Naive thymus-derived CD4-positive, alpha-beta T cell (primary cell): ENCODE results near the gene HIC1. TPM values are rescaled to one million over a fixed set of nuclear protein-coding genes. Genes with fewer than 3 reads are reported as not detected.

Experiments
- ATAC-seq: fragments of 150-1000 bp; cut with Tn5 transposase; 2 replicates; pipeline ENCODE4 v1.10.0; 2021; ENCODE audit warnings: mild to moderate bottlenecking, moderate library complexity
- CTCF ChIA-PET: fragments of 350-600 bp; sonication (Branson Sonifier 250); formaldehyde crosslinking; loops from one replicate; lab custom pipeline; 2021; ENCODE audit warnings: antibody characterized with exemption; lab: Charles Lee
- POLR2A ChIA-PET: fragments of 350-600 bp; sonication (Branson Sonifier 250); formaldehyde crosslinking; loops from one replicate; lab custom pipeline; 2021; ENCODE audit warnings: antibody characterized with exemption, inconsistent platforms; lab: Charles Lee
- DNase-seq, 9 donors: peaks; one replicate each; pipeline versions ENCODE4 v3.0.0 to v3.0.0-alpha.2; 2020 to 2022; ENCODE audit warnings: mixed read lengths in 1 of 9
- H3K27ac ChIP-seq: one replicate; pipeline ENCODE4 v1.7.0; 2013; ENCODE audit warnings: mild to moderate bottlenecking, low read depth, low read length, moderate library complexity
- H3K27me3 ChIP-seq, 2 donors: one replicate each; pipeline ENCODE4 v1.7.0; 2013; ENCODE audit warnings: low read length in 2 of 2, mild to moderate bottlenecking in 2 of 2, moderate library complexity in 2 of 2; ENCODE audit not compliant: control insufficient read depth in 2 of 2, insufficient read depth in 2 of 2
- H3K36me3 ChIP-seq, 3 experiments: 1 replicate in 2 of 3; 2 replicates in 1 of 3; pipeline ENCODE4 v1.7.0; 2013; ENCODE audit warnings: low read length in 3 of 3, mild to moderate bottlenecking in 3 of 3, moderate library complexity in 1 of 3; ENCODE audit not compliant: insufficient read depth in 3 of 3, control insufficient read depth in 2 of 3
- H3K4me1 ChIP-seq, 2 donors: one replicate each; pipeline ENCODE4 v1.7.0; 2013; ENCODE audit warnings: low read length in 2 of 2, mild to moderate bottlenecking in 2 of 2, moderate library complexity in 1 of 2; ENCODE audit not compliant: control insufficient read depth in 2 of 2, insufficient read depth in 2 of 2
- H3K4me3 ChIP-seq: 2 replicates; pipeline ENCODE4 v1.7.0; 2013; ENCODE audit warnings: mild to moderate bottlenecking, low read length
- H3K9me3 ChIP-seq, 3 experiments: 1 replicate in 2 of 3; 2 replicates in 1 of 3; pipeline ENCODE4 v1.7.0; 2013; ENCODE audit warnings: low read length in 3 of 3; ENCODE audit not compliant: control insufficient read depth in 2 of 3
- H3K27ac Mint-ChIP-seq, 9 donors: one replicate each; pipeline ENCODE4 v1.8.0; 2020 to 2022; ENCODE audit warnings: mixed read lengths in 9 of 9, mild to moderate bottlenecking in 8 of 9, moderate library complexity in 5 of 9, inconsistent platforms in 2 of 9
- H3K27me3 Mint-ChIP-seq, 5 donors: one replicate each; pipeline ENCODE4 v1.8.0; 2021 to 2022; ENCODE audit warnings: mixed read lengths in 5 of 5, mild to moderate bottlenecking in 1 of 5
- H3K36me3 Mint-ChIP-seq, 5 donors: one replicate each; pipeline ENCODE4 v1.8.0; 2020 to 2022; ENCODE audit warnings: mixed read lengths in 5 of 5, mild to moderate bottlenecking in 3 of 5, inconsistent platforms in 1 of 5
- H3K4me1 Mint-ChIP-seq, 7 donors: one replicate each; pipeline ENCODE4 v1.8.0; 2020 to 2022; ENCODE audit warnings: mixed read lengths in 7 of 7, mild to moderate bottlenecking in 3 of 7, inconsistent platforms in 1 of 7
- H3K4me3 Mint-ChIP-seq, 10 donors: one replicate each; pipeline ENCODE4 v1.8.0; 2020 to 2022; ENCODE audit warnings: mild to moderate bottlenecking in 10 of 10, mixed read lengths in 10 of 10, moderate library complexity in 6 of 10, inconsistent platforms in 2 of 10
- H3K9me3 Mint-ChIP-seq, 11 donors: one replicate each; pipeline ENCODE4 v1.8.0; 2020 to 2022; ENCODE audit warnings: mixed read lengths in 11 of 11, mild to moderate bottlenecking in 4 of 11, inconsistent platforms in 1 of 11, moderate library complexity in 1 of 11
- intact Hi-C, 2 donors: fragments of 100-400 bp; cut with micrococcal nuclease; formaldehyde crosslinking; loops; one replicate each; pipeline ENCODE4 v1.15.1; 2023
- polyA plus RNA-seq, 2 donors: library from polyadenylated mRNA; unstranded; fragments of 300-500 nt; fragmentation: Illumina TruSeq; gene quantifications; one replicate each; pipeline ENCODE4 v1.2.3, GENCODE V29; 2021
- total RNA-seq, 6 experiments: library from RNA in 5 of 6; stranded (reverse) in 5 of 6; gene quantifications; 1 replicate in 5 of 6; 2 replicates in 1 of 6; pipeline ENCODE4 v1.2.3 and lab custom pipeline; 2021 to 2026

Gene HIC1
- total and polyA plus RNA-seq, 7 experiments from 2014 or later = 0.56 to 128 (median 1.7) TPM

DNA sequence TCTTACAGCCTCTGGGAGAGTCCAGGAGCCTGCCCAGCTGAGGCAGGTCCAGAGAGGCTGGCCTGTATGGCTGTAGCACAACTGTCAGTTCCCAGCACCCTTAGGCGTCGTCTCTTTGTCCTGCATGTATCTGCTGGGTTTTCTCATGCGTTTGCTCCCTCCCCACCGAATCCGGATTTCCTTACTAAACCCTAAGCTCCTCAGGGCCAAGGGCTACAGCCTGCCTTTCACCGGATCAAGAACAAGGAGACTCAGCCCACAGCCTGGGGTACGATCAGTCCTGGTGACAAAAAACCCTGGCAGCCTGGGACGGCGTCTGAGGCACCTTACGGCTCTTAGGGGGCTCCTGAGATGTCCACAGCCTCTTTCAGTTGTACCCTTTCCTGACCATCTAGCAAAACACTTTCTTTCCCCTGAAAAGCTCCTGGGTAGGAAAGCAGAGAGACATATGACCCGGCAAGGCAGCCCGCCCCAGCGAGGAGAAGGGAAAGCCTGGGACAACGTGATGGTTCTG is 12.2 kb downstream of the HIC1 start:
- Mint-ChIP-seq H3K9me3 (no peaks in the 10 kb centered on the region), H3K4me1 (peaks cover 0 to 91% (median 0%) of the 10 kb centered on the region in 7 donors), H3K27me3 (peaks cover 0 to 4% (median 0%) of the 10 kb centered on the region in 5 donors), H3K27ac (peak overlapping the region in 1 of 9 donors; percentile 46), H3K36me3 (peaks cover 18 to 95% (median 72%) of the 10 kb centered on the region in 5 donors), H3K4me3 (no peak overlapping the region)
- ChIA-PET CTCF (interaction anchor here (1.1 to 1.8 kb wide), 2 partner anchors 12 to 178 kb away, joined by 4 to 5 read pairs; partner anchors contain the start of gene HIC1), POLR2A (no interaction called here)
- peaks cover 0 to 28% of the 10 kb centered on the region in 2 donors for H3K4me1 ChIP-seq
- no peak overlapping the region for H3K4me3 ChIP-seq
- ATAC-seq (no peak), DNase-seq (no peak)
- H3K9me3 ChIP-seq = no peaks in the 10 kb centered on the region
- H3K36me3 ChIP-seq = peaks cover 0 to 98% (median 3%) of the 10 kb centered on the region in 3 experiments
- H3K27ac ChIP-seq = no peak overlapping the region
- intact Hi-C loops = no loop called here
- no peaks in the 10 kb centered on the region for H3K27me3 ChIP-seq

- H3K4me1 Mint-ChIP-seq = peaks cover 0 to 90% (median 0%) of the 10 kb centered on the region in 7 donors
- peaks cover 0 to 4% (median 0%) of the 10 kb centered on the region in 5 donors for H3K27me3 Mint-ChIP-seq
- DNase-seq (no peak), ATAC-seq (no peak)
- H3K9me3 ChIP-seq = no peaks in the 10 kb centered on the region
- no peak overlapping the region for H3K4me3 Mint-ChIP-seq
- H3K27ac ChIP-seq = no peak overlapping the region
- H3K36me3 Mint-ChIP-seq = peaks cover 22 to 95% (median 75%) of the 10 kb centered on the region in 5 donors
- H3K9me3 Mint-ChIP-seq = no peaks in the 10 kb centered on the region
- peaks cover 0 to 98% (median 5%) of the 10 kb centered on the region in 3 experiments for H3K36me3 ChIP-seq
- ChIA-PET POLR2A (no interaction called here), CTCF (interaction anchor here (1.1 to 1.8 kb wide), 2 partner anchors 13 to 177 kb away, joined by 4 to 5 read pairs; partner anchors contain the start of gene HIC1)
- peaks cover 0 to 28% of the 10 kb centered on the region in 2 donors for H3K4me1 ChIP-seq
- intact Hi-C loops = no loop called here
- no peak overlapping the region for H3K4me3 ChIP-seq
- no peaks in the 10 kb centered on the region for H3K27me3 ChIP-seq
- H3K27ac Mint-ChIP-seq = peak overlapping the region in 1 of 9 donors; percentile 63
Observed at GRCh38 chr17:2067608-2068024, 12.7 kb downstream of the HIC1 start.

GRCh38 chr17:2068031-2068518 is 13.2 kb downstream of the HIC1 start:
- Histone ChIP-seq H3K4me1 (peaks cover 0 to 28% of the 10 kb centered on the region in 2 donors), H3K36me3 (peaks cover 0 to 96% (median 8%) of the 10 kb centered on the region in 3 experiments), H3K27ac (no peak overlapping the region), H3K27me3 (no peaks in the 10 kb centered on the region), H3K9me3 (no peaks in the 10 kb centered on the region), H3K4me3 (no peak overlapping the region)
- intact Hi-C loops = no loop called here
- Mint-ChIP-seq H3K27ac (peak overlapping the region in 1 of 9 donors; percentile 63), H3K4me3 (no peak overlapping the region), H3K4me1 (peaks cover 0 to 88% (median 0%) of the 10 kb centered on the region in 7 donors), H3K9me3 (no peaks in the 10 kb centered on the region), H3K36me3 (peaks cover 22 to 94% (median 76%) of the 10 kb centered on the region in 5 donors), H3K27me3 (peaks cover 0 to 4% (median 0%) of the 10 kb centered on the region in 5 donors)
- CTCF ChIA-PET = interaction anchor here (0.8 to 1.8 kb wide), 3 partner anchors 13 to 177 kb away, joined by 3 to 5 read pairs (median 4); partner anchors contain the start of gene HIC1
- POLR2A ChIA-PET = no interaction called here
- DNase-seq = no peak
- no peak for ATAC-seq

DNA sequence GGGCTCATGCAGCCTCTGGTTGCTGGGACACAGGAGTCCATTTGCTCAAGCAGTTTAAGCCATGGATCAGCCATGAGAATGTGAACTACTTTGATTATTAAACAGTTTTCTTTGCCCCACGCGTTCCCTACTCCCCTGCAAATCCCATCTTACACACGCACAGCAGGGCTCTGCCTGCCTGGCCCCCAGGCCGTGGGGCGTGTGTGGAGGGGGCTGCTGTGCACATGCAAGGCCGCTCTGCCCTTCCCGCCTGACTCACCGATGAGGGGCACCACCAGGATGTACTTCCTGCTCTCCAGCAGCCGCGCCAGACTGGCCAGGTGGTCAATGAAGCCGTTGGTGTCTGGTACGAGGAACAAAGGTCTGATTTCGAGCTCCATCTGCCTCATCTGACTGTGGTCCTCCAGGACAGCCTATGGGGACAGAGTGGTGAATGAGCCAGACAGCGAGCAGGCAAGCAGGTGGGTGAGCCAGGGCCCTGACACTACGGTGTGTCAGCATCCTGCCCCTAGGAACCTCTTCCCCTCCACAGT is 13.7 kb downstream of the HIC1 start:
- Mint-ChIP-seq H3K9me3 (no peaks in the 10 kb centered on the region), H3K36me3 (peaks cover 22 to 89% (median 71%) of the 10 kb centered on the region in 5 donors), H3K4me3 (peak overlapping the region in 1 of 10 donors; percentile 28), H3K27me3 (peaks cover 0 to 4% (median 0%) of the 10 kb centered on the region in 5 donors), H3K27ac (peak overlapping the region in 1 of 9 donors; percentile 87), H3K4me1 (peaks cover 0 to 83% (median 0%) of the 10 kb centered on the region in 7 donors)
- peaks cover 0 to 91% (median 8%) of the 10 kb centered on the region in 3 experiments for H3K36me3 ChIP-seq
- ChIA-PET POLR2A (no interaction called here), CTCF (interaction anchor here (0.8 to 1.8 kb wide), 3 partner anchors 14 to 176 kb away, joined by 3 to 5 read pairs (median 4); partner anchors contain the start of gene HIC1)
- no peaks in the 10 kb centered on the region for H3K9me3 ChIP-seq
- H3K27ac ChIP-seq = no peak overlapping the region
- no peak for DNase-seq
- no peak overlapping the region for H3K4me3 ChIP-seq
- no peak for ATAC-seq
- no peaks in the 10 kb centered on the region for H3K27me3 ChIP-seq
- H3K4me1 ChIP-seq = peaks cover 0 to 28% of the 10 kb centered on the region in 2 donors
- intact Hi-C loops = no loop called here

GRCh38 chr17:2070241-2071023 is 15.5 kb downstream of the HIC1 start:
- H3K36me3 ChIP-seq = peaks cover 0 to 75% (median 8%) of the 10 kb centered on the region in 3 experiments
- DNase-seq (peak in 1 of 9 donors; percentile 66), ATAC-seq (peak; percentile 49)
- intact Hi-C loops = loop anchor here in 1 of 2 donors (1.0 kb wide), 1 partner anchor 17 kb away; no protein-coding TSS in a partner anchor
- peak overlapping the region in 1 of 9 donors; percentile 87 for H3K27ac Mint-ChIP-seq
- peaks cover 0 to 4% (median 0%) of the 10 kb centered on the region in 5 donors for H3K27me3 Mint-ChIP-seq
- H3K4me3 ChIP-seq = no peak overlapping the region
- ChIA-PET CTCF (interaction anchor here (1.1 kb wide), 1 partner anchor 175 kb away, joined by 4 read pairs; no protein-coding TSS in a partner anchor), POLR2A (no interaction called here)
- no peak overlapping the region for H3K27ac ChIP-seq
- H3K9me3 Mint-ChIP-seq = no peaks in the 10 kb centered on the region
- peak overlapping the region in 1 of 10 donors; percentile 53 for H3K4me3 Mint-ChIP-seq
- H3K4me1 Mint-ChIP-seq = peaks cover 0 to 76% (median 2%) of the 10 kb centered on the region in 7 donors
- no peaks in the 10 kb centered on the region for H3K9me3 ChIP-seq
- peaks cover 0 to 28% of the 10 kb centered on the region in 2 donors for H3K4me1 ChIP-seq
- H3K36me3 Mint-ChIP-seq = peaks cover 16 to 83% (median 56%) of the 10 kb centered on the region in 5 donors
- H3K27me3 ChIP-seq = no peaks in the 10 kb centered on the region

DNA sequence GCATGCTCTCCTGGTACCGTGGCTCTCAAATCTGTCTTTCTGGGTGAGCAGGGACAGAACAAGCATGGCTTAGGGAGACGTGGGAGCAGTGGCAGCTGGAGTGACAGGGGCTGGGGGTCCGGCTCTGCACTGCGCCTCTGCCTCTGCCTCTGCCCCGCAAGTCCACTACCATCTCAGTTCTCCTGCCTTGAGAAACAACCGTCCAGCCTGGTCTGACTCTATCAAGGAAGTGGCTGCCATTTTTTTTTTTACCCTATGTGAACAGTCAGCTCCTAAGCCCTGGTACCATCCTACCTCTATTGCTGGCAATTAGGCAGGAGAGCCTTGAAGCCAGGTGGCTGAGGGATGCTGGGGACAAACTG is 16.1 kb downstream of the HIC1 start:
- ChIA-PET CTCF (interaction anchor here (1.1 kb wide), 1 partner anchor 174 kb away, joined by 4 read pairs; no protein-coding TSS in a partner anchor), POLR2A (no interaction called here)
- peak overlapping the region in 1 of 10 donors; percentile 37 for H3K4me3 Mint-ChIP-seq
- Histone ChIP-seq H3K9me3 (no peaks in the 10 kb centered on the region), H3K4me1 (peaks cover 0 to 28% of the 10 kb centered on the region in 2 donors), H3K36me3 (peaks cover 0 to 75% (median 6%) of the 10 kb centered on the region in 3 experiments), H3K27me3 (no peaks in the 10 kb centered on the region), H3K27ac (no peak overlapping the region), H3K4me3 (no peak overlapping the region)
- DNase-seq (no peak), ATAC-seq (no peak)
- intact Hi-C loops = no loop called here
- peaks cover 16 to 79% (median 50%) of the 10 kb centered on the region in 5 donors for H3K36me3 Mint-ChIP-seq
- peaks cover 0 to 3% (median 0%) of the 10 kb centered on the region in 5 donors for H3K27me3 Mint-ChIP-seq
- H3K9me3 Mint-ChIP-seq = no peaks in the 10 kb centered on the region
- peak overlapping the region in 2 of 9 donors; percentile 17 to 87 for H3K27ac Mint-ChIP-seq
- peaks cover 0 to 75% (median 4%) of the 10 kb centered on the region in 7 donors for H3K4me1 Mint-ChIP-seq
